ENCODE results near the gene RPGRIP1.

Gene RPGRIP1

DNA sequence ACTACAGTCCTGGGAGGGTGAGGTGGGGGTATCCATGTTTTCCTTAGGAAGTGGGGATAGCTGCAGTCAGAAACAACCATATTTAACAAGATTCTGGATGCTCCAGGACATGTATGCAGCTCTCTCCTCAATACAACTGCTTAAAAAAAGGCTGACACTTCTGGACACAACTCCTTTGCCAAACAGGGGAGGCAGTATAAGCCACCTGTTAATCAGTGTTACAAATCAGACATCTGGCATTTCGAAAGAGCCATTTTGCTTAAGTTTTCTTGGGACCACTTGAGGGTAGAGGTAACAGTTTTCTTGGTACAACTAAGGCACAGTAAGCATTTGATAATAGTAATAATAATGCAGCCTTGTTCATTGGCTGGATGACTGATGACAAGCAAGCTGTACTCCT is 47.1 kb downstream of the RPGRIP1 start:
- Histone ChIP-seq H3K27ac (ENCODE audit: low read depth, low read length) (no peak overlapping the region), H3K36me3 (ENCODE audit: control insufficient read depth, insufficient read depth, low read length) (no peaks in the 10 kb centered on the region), H3K27me3 (ENCODE audit: control insufficient read depth, insufficient read depth, low read length) (no peaks in the 10 kb centered on the region), H3K4me3 (ENCODE audit: low read depth, low read length) (no peak overlapping the region), H3K9me3 (ENCODE audit: control insufficient read depth, insufficient read depth, low read length) (no peaks in the 10 kb centered on the region), H3K4me1 (ENCODE audit: control insufficient read depth, insufficient read depth, low read length) (no peaks in the 10 kb centered on the region), H3K9ac (ENCODE audit: low read depth, low read length) (no peak overlapping the region)
